ENCODE data around the gene SPTBN5.

- TF ChIP-seq CTCF (conservative IDR thresholded peaks at IDR 0.05; ENCODE audit: low read depth in 2 of 2) (no peak), POLR2AphosphoS5 (IDR thresholded peaks at IDR 0.05; ENCODE audit: low read depth) (no peak), EZH2 (IDR thresholded peaks at IDR 0.05; ENCODE audit: low read depth, unreplicated experiment) (no peak), ZNF331 (CRISPR knock-in tag; IDR thresholded peaks at IDR 0.05; ENCODE audit: low read depth) (no peak), CREB1 (CRISPR knock-in tag; IDR thresholded peaks at IDR 0.05; ENCODE audit: low read depth) (no peak), EZH2phosphoT487 (IDR thresholded peaks at IDR 0.05; ENCODE audit: unreplicated experiment) (no peak)
Observed at GRCh38 chr15:41891226-41891625, 2.6 kb downstream of the SPTBN5 start.
